Ascending aorta (tissue), 2 donors: Measurements from ENCODE around the gene RSF1. TPM values are rescaled to one million over a fixed set of nuclear protein-coding genes. Genes with fewer than 3 reads are reported as not detected.

Experiments
- DNase-seq, 2 donors: peaks; one replicate each; pipeline ENCODE4 v3.0.0-alpha.2; 2019; ENCODE audit warnings: low spot score in 2 of 2
- H3K27ac ChIP-seq, 2 donors: fragments of 200-600 bp; sonication (generic); one replicate each; pipeline ENCODE4 v1.5.1; 2016 to 2017; ENCODE audit warnings: mild to moderate bottlenecking in 1 of 2
- H3K27me3 ChIP-seq: fragments of 200-600 bp; sonication (generic); one replicate; pipeline ENCODE4 v1.5.1; 2017
- H3K36me3 ChIP-seq, 2 donors: fragments of 200-600 bp; sonication (generic); one replicate each; pipeline ENCODE4 v1.5.1; 2016
- H3K4me1 ChIP-seq, 2 donors: fragments of 200-600 bp; sonication (generic); one replicate each; pipeline ENCODE4 v1.5.1; 2016 to 2017; ENCODE audit warnings: mild to moderate bottlenecking in 1 of 2
- H3K4me3 ChIP-seq, 2 donors: fragments of 200-600 bp; sonication (generic); one replicate each; pipeline ENCODE4 v1.5.1; 2016 to 2017; ENCODE audit warnings: mild to moderate bottlenecking in 1 of 2
- H3K9me3 ChIP-seq, 2 donors: fragments of 200-600 bp; sonication (generic); one replicate each; pipeline ENCODE4 v1.5.1; 2016
- intact Hi-C: fragments of 100-400 bp; cut with DNase I; formaldehyde crosslinking; loops from one replicate; pipeline ENCODE4 v1.15.1; 2023
- total RNA-seq: library from RNA; depleted of rRNA; stranded (reverse); fragments of >200 nt; gene quantifications from one replicate; pipeline ENCODE4 v1.1.0, GENCODE V29; 2016
- TF ChIP-seq, protein P1 (sequence below), 3 experiments: fragments of 200-600 bp in 2 of 3; fragments of 450-650 bp in 1 of 3; sonication (generic) in 2 of 3; IDR thresholded peaks; one replicate each; pipeline ENCODE4 v1.5.1; 2016 to 2019; ENCODE audit warnings: antibody characterized with exemption in 3 of 3, mild to moderate bottlenecking in 1 of 3, moderate library complexity in 1 of 3

RSF1 gene
- total RNA-seq, 1 donor from 2014 or later: 17.8 TPM

DNA sequence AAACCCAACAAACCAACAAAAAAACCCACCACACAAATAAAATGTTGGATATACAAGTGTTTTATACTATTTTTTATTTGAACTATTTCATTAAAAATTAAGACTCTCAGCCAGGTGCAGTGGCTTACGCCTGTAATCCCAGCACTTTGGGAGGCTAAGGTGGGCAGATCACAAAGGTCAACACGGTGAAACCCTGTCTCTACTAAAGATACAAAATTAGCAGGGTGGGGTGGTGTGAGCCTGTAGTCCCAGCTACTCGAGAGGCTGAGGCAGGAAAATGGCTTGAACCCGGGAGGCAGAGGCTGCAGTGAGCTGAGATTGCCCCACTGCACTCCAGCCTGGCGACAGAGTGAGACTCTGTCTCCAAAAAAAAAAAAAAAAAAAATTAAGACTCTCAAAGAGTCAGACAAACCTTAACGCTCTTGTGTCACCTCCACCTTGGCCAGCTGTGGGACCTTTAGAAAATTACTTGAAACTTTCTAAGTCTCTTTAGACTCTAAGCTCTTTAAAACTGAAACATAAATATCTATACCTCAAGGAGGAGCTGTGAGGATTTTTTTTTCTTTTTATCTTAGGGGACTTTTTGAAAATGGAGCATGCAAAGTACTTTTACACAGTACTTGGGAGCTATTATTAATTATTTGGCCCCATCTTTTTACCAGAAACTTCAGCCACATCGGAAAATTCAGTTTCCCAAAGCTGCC, 114.5 kb downstream of the RSF1 start:
- Histone ChIP-seq H3K4me1 (no peaks in the 10 kb centered on the region), H3K9me3 (no peaks in the 10 kb centered on the region), H3K27ac (no peak overlapping the region), H3K27me3 (no peaks in the 10 kb centered on the region), H3K36me3 (peaks cover 7 to 14% of the 10 kb centered on the region in 2 donors), H3K4me3 (no peak overlapping the region)
- TF ChIP-seq, protein P1, sequence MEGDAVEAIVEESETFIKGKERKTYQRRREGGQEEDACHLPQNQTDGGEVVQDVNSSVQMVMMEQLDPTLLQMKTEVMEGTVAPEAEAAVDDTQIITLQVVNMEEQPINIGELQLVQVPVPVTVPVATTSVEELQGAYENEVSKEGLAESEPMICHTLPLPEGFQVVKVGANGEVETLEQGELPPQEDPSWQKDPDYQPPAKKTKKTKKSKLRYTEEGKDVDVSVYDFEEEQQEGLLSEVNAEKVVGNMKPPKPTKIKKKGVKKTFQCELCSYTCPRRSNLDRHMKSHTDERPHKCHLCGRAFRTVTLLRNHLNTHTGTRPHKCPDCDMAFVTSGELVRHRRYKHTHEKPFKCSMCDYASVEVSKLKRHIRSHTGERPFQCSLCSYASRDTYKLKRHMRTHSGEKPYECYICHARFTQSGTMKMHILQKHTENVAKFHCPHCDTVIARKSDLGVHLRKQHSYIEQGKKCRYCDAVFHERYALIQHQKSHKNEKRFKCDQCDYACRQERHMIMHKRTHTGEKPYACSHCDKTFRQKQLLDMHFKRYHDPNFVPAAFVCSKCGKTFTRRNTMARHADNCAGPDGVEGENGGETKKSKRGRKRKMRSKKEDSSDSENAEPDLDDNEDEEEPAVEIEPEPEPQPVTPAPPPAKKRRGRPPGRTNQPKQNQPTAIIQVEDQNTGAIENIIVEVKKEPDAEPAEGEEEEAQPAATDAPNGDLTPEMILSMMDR (IDR thresholded peaks at IDR 0.05): no peak
- no peak for DNase-seq
- intact Hi-C loops: no loop called here

DNA sequence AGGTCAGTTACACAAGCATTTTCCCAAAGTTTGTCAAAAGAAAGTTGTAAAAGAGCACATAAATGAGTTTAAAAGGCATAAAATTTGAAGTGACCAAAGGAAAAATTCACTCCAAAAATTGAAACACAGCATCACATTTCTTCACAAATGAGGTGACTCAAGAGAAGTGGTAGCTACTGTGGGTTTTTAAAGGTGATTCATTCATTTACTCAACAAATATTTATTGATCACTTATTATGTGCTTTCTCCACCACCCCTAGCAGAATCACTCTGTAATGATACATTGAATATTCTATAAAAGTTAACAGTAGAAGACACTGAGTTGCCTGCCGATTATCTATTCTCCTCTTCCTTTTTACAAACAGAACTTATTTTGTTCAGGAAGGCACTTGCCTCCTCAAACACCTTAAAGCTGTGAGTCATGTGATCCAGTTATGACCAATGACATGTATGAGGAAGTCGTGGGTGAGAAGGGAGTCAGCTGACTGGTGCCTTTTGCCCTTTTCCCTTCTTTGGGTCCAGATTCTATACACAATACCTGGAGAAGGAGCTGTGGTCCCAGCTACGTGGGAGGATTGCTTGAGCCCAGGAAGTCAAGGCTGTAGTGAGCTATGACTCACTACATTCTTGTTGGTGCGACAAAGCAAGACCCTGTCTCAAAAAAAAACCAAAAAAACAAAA, 115.2 kb downstream of the RSF1 start:
- intact Hi-C loops: no loop called here
- no peaks in the 10 kb centered on the region for H3K27me3 ChIP-seq
- no peak for DNase-seq
- H3K36me3 ChIP-seq: peaks cover 7 to 14% of the 10 kb centered on the region in 2 donors
- TF ChIP-seq, protein P1 (IDR thresholded peaks at IDR 0.05): no peak
- H3K27ac ChIP-seq: no peak overlapping the region
- H3K4me3 ChIP-seq: no peak overlapping the region
- H3K9me3 ChIP-seq: no peaks in the 10 kb centered on the region
- H3K4me1 ChIP-seq: no peaks in the 10 kb centered on the region

- Histone ChIP-seq H3K4me1 (no peaks in the 10 kb centered on the region), H3K27ac (no peak overlapping the region), H3K36me3 (peaks cover 7 to 21% of the 10 kb centered on the region in 2 donors), H3K27me3 (no peaks in the 10 kb centered on the region), H3K4me3 (no peak overlapping the region), H3K9me3 (no peaks in the 10 kb centered on the region)
- TF ChIP-seq, protein P1 (IDR thresholded peaks at IDR 0.05): no peak
- intact Hi-C loops: no loop called here
- no peak for DNase-seq
Measured at GRCh38 chr11:77704029-77704428, 116.5 kb downstream of the RSF1 start.

GRCh38 chr11:77699425-77699824, 121.1 kb downstream of the RSF1 start:
- no peaks in the 10 kb centered on the region for H3K27me3 ChIP-seq
- no peaks in the 10 kb centered on the region for H3K4me1 ChIP-seq
- no peak overlapping the region for H3K27ac ChIP-seq
- H3K9me3 ChIP-seq: no peaks in the 10 kb centered on the region
- no peak for DNase-seq
- H3K36me3 ChIP-seq: peaks cover 19 to 35% of the 10 kb centered on the region in 2 donors
- H3K4me3 ChIP-seq: no peak overlapping the region
- TF ChIP-seq, protein P1 (IDR thresholded peaks at IDR 0.05): no peak
- intact Hi-C loops: no loop called here

- peaks cover 25 to 35% of the 10 kb centered on the region in 2 donors for H3K36me3 ChIP-seq
- H3K27ac ChIP-seq: no peak overlapping the region
- DNase-seq: no peak
- no peaks in the 10 kb centered on the region for H3K9me3 ChIP-seq
- H3K27me3 ChIP-seq: no peaks in the 10 kb centered on the region
- H3K4me3 ChIP-seq: no peak overlapping the region
- TF ChIP-seq, protein P1 (IDR thresholded peaks at IDR 0.05): no peak
- intact Hi-C loops: no loop called here
- no peaks in the 10 kb centered on the region for H3K4me1 ChIP-seq
Measured at GRCh38 chr11:77698896-77699295, 121.6 kb downstream of the RSF1 start.
